Astrocyte of the cerebellum (primary cell): ENCODE data around the gene PMM2.
"Not testable (repeated sequence)": the region's sequence is repeated elsewhere in the genome, so short reads cannot be mapped to it uniquely, and the experiment has no call there.

Source experiments
- DNase-seq: peaks from one replicate; pipeline ENCODE4 v3.0.0-alpha.2; 2011; ENCODE audit warnings: low read depth
- H3K4me3 ChIP-seq: 2 replicates; pipeline ENCODE4 v1.5.1; 2011; ENCODE audit warnings: mild to moderate bottlenecking, low read depth, low read length, moderate library complexity
- in situ Hi-C: cut with HindIII; loops from 2 replicates; pipeline ENCODE4 v1.10.0; 2017; ENCODE audit warnings: low sequenced_read_pairs
- TF ChIP-seq, protein P1 (sequence below): IDR thresholded peaks from 2 replicates; pipeline ENCODE4 v1.5.1; 2012; ENCODE audit warnings: low read length, low read depth, moderate library complexity, mild to moderate bottlenecking; ENCODE audit errors: missing control alignments

The PMM2 gene

DNA sequence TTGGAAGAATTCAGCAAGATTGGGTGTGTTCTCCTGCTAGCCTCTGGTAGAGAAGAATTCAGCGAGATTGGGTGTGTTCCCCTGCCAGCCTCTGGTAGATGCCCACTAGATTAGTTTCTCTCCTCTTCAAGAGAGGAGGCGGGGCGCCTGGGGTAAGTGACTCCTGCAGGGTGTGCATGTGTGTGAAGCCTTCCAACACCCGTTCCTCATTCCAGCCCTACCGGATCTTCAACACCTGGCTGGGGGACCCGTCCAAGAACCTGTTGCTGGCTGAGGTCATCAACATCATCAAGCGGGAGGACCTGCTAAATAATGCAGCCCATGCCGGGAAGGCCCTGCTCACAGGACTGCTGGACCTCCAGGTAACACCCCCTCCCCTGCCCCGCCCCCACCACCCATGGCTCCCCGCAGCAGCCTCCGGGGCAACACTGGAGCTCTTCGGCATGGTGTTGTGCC is 21.5 kb upstream of the PMM2 start:
- no peak for DNase-seq
- TF ChIP-seq, protein P1, sequence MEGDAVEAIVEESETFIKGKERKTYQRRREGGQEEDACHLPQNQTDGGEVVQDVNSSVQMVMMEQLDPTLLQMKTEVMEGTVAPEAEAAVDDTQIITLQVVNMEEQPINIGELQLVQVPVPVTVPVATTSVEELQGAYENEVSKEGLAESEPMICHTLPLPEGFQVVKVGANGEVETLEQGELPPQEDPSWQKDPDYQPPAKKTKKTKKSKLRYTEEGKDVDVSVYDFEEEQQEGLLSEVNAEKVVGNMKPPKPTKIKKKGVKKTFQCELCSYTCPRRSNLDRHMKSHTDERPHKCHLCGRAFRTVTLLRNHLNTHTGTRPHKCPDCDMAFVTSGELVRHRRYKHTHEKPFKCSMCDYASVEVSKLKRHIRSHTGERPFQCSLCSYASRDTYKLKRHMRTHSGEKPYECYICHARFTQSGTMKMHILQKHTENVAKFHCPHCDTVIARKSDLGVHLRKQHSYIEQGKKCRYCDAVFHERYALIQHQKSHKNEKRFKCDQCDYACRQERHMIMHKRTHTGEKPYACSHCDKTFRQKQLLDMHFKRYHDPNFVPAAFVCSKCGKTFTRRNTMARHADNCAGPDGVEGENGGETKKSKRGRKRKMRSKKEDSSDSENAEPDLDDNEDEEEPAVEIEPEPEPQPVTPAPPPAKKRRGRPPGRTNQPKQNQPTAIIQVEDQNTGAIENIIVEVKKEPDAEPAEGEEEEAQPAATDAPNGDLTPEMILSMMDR = no peak
- in situ Hi-C loops = no loop called here
- H3K4me3 ChIP-seq = no peak overlapping the region

DNA sequence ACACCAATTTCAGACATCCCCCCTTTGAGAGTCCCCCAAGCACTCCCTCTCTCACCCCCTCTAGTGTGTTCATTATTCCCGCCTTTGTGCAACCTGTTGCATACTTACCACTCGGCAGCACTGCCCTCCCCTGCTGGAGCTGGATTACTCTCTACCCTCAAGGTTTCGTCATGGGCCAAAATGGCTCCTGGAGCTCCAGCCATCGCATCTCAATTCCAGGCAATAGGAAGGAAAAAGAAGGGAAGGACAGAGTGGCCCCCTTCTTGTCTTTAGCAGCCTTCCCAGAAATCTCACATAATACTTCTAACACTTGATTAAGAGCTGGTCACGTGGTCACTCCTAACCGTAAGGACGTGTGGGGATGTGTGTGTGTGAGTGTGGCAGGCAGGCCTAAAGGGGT is 20.4 kb upstream of the PMM2 start:
- DNase-seq = no peak
- H3K4me3 ChIP-seq = no peak overlapping the region
- TF ChIP-seq, protein P1 = no peak
- in situ Hi-C loops = no loop called here

DNA sequence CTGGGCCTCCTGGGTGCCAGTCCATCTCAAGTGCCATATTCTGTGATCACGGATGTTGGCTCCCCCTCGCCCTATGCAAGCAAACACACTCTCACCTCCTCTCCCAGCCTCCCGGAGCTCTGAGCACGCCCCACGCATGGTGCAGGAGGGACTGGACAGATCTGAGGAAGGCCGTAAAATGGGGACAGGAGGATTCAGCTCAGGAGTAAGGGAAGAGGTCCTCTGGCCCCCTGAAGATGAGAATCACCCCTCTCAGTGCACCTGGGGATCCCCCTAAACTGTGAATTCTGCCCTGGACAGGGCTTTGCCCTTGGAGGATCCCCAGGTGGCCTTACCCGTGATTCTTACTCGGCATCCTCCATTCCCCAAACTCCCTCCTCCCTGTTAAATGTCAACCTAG is 15.8 kb upstream of the PMM2 start:
- H3K4me3 ChIP-seq = no peak overlapping the region
- no peak for DNase-seq
- in situ Hi-C loops = no loop called here
- TF ChIP-seq, protein P1 = no peak

DNA sequence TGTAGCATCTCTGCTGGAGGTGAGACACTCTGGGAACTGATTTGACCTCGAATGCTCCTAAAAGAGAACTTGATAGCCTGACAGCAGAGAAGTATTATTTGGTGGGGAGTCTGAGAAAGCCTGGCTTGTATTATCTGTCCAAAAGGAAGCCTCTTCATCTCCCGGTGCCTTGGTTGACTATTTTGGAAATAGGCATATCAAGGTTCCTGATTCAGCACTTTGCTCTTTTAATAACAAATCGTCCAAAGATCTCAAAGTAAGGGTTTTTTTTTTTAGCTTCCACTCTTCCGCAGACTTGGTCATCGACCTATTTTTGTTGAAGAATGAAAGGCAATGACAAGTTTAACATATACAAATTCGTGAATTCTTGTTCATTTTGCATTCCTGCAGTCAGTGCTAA is 15.0 kb upstream of the PMM2 start:
- in situ Hi-C loops = no loop called here
- no peak for DNase-seq
- no peak overlapping the region for H3K4me3 ChIP-seq
- TF ChIP-seq, protein P1 = no peak

DNA sequence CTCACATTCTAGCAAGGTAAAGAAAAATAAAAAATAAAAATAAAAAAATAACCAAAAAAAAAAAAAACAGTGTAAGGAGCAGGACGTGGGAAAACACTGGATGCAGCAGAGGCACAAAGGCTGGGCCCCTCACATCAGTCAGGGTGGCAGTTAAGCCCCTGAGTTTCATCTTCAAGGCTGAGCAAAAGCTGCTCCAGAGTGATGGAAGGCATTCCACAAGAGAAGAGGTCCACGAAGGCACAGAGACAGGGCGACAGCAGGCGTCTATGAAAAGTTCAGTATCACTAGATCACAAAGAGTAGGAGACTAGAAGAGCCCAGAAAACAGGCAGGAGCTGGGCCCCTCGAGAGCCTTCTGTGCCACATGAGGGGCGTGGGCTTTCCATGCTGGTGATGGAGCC is 12.2 kb upstream of the PMM2 start:
- DNase-seq = no peak
- in situ Hi-C loops = no loop called here
- no peak overlapping the region for H3K4me3 ChIP-seq
- TF ChIP-seq, protein P1 = no peak

DNA sequence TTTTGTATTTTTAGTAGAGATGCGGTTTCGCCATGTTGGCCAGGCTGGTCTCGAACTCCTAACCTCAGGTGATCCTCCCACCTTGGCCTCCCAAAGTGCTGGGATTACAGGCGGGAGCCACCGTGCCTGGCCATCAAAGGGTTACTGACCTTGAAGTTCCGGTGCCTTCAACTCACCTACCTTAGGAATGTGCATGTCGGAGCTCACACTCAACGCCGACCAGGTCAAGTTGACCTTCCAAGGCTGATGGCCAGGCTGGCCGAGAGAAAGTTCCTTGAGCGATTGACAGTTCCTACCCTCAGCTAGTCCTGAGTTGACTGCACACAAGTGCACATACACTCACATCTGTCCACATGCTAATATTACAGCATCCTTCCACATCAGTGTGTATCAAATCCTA is 11.3 kb upstream of the PMM2 start:
- in situ Hi-C loops, H3K4me3 ChIP-seq, DNase-seq: not testable (repeated sequence)

DNA sequence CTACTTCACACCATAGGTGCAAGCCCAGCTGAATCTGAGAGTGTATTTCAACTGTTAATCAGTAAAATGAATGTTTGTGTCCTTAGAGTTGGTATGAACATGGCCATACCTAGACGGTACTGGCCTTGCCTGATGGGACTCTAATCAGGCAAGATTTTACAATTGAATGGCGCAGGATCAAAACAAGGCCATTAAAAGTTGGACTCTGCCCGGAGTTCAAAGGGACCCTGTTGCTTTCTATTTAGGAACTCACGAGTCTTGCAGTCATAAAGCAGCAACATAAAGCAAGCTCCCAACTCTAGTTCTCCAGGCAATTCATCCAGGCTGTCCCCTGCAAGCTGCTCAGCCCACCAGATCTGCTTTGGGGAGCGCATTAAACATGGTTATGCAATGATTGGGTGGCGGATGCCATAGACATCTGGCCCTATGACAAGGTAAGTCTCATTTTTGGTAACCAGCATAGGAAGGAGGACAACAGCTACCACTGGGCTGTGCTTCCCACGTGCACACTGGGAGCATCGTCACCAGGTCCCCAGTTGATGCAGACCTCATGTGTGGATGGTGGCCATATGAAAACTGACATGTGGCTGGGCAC is 9.0 kb upstream of the PMM2 start:
- no peak overlapping the region for H3K4me3 ChIP-seq
- DNase-seq = no peak
- in situ Hi-C loops = no loop called here
- TF ChIP-seq, protein P1 = no peak
